HG02870 (cell line): ENCODE data around the gene SPATA31A5.
"Not testable (repeated sequence)": the region's sequence is repeated elsewhere in the genome, so short reads cannot be mapped to it uniquely, and the experiment has no call there.

Experiments
- ATAC-seq: cut with Tn5 transposase; IDR thresholded peaks from one replicate; pipeline ENCODE4 v1.9.1; 2021; ENCODE audit warnings: mild to moderate bottlenecking, moderate library complexity; ENCODE audit not compliant: unreplicated experiment

The SPATA31A5 gene

DNA sequence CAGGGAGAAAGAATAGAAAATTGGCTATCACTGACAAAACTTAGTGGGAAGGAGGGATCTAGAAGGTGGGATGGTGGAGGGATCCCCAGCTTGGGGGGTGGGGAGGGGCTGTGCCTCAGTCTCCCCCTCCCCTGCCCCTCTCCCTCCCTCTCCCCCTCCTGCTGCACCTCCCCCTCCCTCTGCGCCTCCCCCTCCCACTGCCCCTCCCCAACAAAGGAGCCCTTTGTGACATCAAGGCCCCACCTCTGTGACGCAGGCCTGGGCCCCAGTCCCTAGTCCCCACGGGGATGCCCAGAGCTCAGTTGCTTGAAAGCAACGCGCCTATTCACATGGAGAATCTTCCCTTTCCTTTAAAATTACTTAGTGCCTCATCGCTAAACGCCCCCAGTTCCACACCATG is at the start of gene SPATA31A5:
TSS of gene SPATA31A5 (plus strand) at position 301 of the 400 bp plus-strand sequence. CDS start at position 330, 29 bp downstream.
- not testable (repeated sequence) for ATAC-seq

GRCh38 chr9:60962990-60963350 is 48.8 kb downstream of the SPATA31A5 start:
- ATAC-seq: not testable (repeated sequence)

GRCh38 chr9:60966382-60966781 is 52.2 kb downstream of the SPATA31A5 start:
- ATAC-seq: not testable (repeated sequence)
